Heart left ventricle (tissue), 13 donors: ENCODE data around the gene GAP43.

Experiments used
- POLR2A ChIP-seq, 2 donors: fragments of 450-650 bp; IDR thresholded peaks; one replicate each; pipeline ENCODE4 v1.6.1; 2017; ENCODE audit warnings: antibody characterized with exemption in 2 of 2, mild to moderate bottlenecking in 2 of 2, moderate library complexity in 2 of 2
- TF ChIP-seq, protein P1 (sequence below), 12 donors: fragments of 200-600 bp; sonication (generic) in 4 of 12; IDR thresholded peaks; one replicate each; pipeline versions ENCODE4 v1.5.0 to v1.8.0; 2018 to 2022; ENCODE audit warnings: antibody characterized with exemption in 12 of 12, mild to moderate bottlenecking in 5 of 12
- donor health status: ischemic (EF 13 %, LVEDD 7.1; RV severe dilation, severe dysfunction).
- donor health status: DM: no; HTN: yes; CAD: no.
- donor health status: DM: no; HTN: no; CAD: no.
- donor health status: ischemic (EF 25% LVEDD 6.9; RV normal size, moderate dysfunction).
- donor health status: ischemic (EF 25% LVEDD 5.7; RV mildly dilated, moderate dysfunction).
- donor health status: ischemic (EF 35%, LVEDD 5.7; RV mildly dilated, moderate dysfunction).
- donor health status: nonischemic (EF 11% LVEDD 7.7; RV severe dilation, severe dysfunction).
- donor health status: DM: yes; HTN: yes; CAD: no.
- donor health status: PGD.
- donor health status: ischemic (EF 29% LVEDD 5.4; RV normal size, mild dysfunction).
- donor health status: nonischemic (EF 23%, LVEDD 6.1; RV moderate dilation, normal function).

DNA sequence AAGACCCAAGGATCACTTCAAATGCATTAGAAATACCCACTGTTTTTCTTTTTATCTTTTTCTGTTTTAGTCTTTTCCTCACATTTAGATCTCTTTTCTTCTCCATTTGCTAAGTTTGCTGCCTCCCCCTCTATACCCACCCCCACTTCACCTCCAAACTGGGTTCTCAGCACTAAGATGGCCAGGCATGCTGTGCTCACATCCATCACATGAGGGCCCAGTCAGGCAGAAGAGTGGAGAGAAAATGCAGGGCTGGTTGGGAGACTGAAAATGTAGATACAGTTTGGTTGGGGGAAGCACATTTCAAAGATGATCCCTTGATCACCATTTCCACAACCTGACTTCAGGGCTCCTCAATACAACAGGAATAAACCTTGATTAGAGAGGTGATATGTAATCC, 8.7 kb downstream of the GAP43 start:
- TF ChIP-seq, protein P1, sequence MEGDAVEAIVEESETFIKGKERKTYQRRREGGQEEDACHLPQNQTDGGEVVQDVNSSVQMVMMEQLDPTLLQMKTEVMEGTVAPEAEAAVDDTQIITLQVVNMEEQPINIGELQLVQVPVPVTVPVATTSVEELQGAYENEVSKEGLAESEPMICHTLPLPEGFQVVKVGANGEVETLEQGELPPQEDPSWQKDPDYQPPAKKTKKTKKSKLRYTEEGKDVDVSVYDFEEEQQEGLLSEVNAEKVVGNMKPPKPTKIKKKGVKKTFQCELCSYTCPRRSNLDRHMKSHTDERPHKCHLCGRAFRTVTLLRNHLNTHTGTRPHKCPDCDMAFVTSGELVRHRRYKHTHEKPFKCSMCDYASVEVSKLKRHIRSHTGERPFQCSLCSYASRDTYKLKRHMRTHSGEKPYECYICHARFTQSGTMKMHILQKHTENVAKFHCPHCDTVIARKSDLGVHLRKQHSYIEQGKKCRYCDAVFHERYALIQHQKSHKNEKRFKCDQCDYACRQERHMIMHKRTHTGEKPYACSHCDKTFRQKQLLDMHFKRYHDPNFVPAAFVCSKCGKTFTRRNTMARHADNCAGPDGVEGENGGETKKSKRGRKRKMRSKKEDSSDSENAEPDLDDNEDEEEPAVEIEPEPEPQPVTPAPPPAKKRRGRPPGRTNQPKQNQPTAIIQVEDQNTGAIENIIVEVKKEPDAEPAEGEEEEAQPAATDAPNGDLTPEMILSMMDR (IDR thresholded peaks at IDR 0.05): no peak
- no peak for TF ChIP-seq POLR2A (IDR thresholded peaks at IDR 0.05)
